ENCODE measurements around the gene TMEM178B.

Gene TMEM178B

DNA sequence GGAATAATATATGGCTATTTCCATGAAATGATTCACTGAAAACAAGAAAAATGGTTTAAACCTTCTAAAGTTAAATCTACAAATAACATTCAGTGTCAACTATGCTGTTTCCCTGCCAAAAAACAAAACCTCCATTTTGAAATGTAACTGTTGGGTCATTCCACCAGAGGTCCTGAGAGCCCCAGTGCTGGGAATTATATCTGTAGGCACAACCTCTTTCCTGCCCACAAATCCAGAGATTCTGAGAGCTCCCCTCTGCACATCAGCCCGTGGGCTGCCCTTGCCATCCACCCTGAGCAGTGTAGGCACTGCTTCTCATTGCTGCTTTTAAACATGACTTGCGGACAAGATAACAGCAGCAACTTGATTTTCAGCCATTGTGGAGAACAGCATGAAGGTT, 198.6 kb downstream of the TMEM178B start:
- no peak overlapping the region for H3K27ac ChIP-seq (ENCODE audit: low read depth in 2 of 2, low read length in 2 of 2)
- no peaks in the 10 kb centered on the region for H3K9me3 ChIP-seq (ENCODE audit: control insufficient read depth in 2 of 2, low read length in 2 of 2)
- H3K4me3 ChIP-seq (ENCODE audit: low read length in 2 of 2) = no peak overlapping the region
- H3K27me3 ChIP-seq (ENCODE audit: control insufficient read depth in 2 of 2, insufficient read depth in 2 of 2, low read length in 2 of 2) = no peaks in the 10 kb centered on the region
- no peaks in the 10 kb centered on the region for H3K36me3 ChIP-seq (ENCODE audit: control insufficient read depth in 2 of 2, insufficient read depth in 2 of 2, low read length in 2 of 2)
- H3K4me1 ChIP-seq (ENCODE audit: control insufficient read depth in 2 of 2, insufficient read depth in 2 of 2, low read length in 2 of 2) = no peaks in the 10 kb centered on the region
- no peak overlapping the region for H3K9ac ChIP-seq (ENCODE audit: low read depth in 1 of 2, low read length in 2 of 2)

GRCh38 chr7:141275350-141275749, 201.5 kb downstream of the TMEM178B start:
- no peaks in the 10 kb centered on the region for H3K9me3 ChIP-seq (ENCODE audit: control insufficient read depth in 2 of 2, low read length in 2 of 2)
- H3K4me3 ChIP-seq (ENCODE audit: low read length in 2 of 2) = no peak overlapping the region
- H3K9ac ChIP-seq (ENCODE audit: low read depth in 1 of 2, low read length in 2 of 2) = no peak overlapping the region
- no peak overlapping the region for H3K27ac ChIP-seq (ENCODE audit: low read depth in 2 of 2, low read length in 2 of 2)
- no peaks in the 10 kb centered on the region for H3K36me3 ChIP-seq (ENCODE audit: control insufficient read depth in 2 of 2, insufficient read depth in 2 of 2, low read length in 2 of 2)
- no peaks in the 10 kb centered on the region for H3K27me3 ChIP-seq (ENCODE audit: control insufficient read depth in 2 of 2, insufficient read depth in 2 of 2, low read length in 2 of 2)
- no peaks in the 10 kb centered on the region for H3K4me1 ChIP-seq (ENCODE audit: control insufficient read depth in 2 of 2, insufficient read depth in 2 of 2, low read length in 2 of 2)

DNA sequence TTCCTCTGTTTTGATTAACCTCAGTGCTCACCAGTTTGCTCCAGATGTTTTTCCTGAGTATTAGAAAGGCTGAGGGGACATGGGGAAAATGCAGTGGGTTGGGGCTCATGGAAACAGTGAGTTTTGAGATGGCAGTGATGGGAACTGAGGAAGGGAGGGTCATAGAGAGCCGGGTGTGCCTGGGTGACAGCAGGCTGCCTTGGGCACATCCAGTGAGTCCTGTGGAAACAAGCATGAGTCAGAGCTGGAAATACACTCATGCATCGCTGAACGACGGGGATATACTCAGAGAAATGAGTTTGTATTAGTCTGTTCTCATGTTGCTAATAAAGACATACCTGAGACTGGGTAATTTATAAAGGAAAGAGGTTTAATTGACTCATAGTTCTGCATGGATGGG, 202.2 kb downstream of the TMEM178B start:
- Histone ChIP-seq H3K27me3 (ENCODE audit: control insufficient read depth in 2 of 2, insufficient read depth in 2 of 2, low read length in 2 of 2) (no peaks in the 10 kb centered on the region), H3K4me1 (ENCODE audit: control insufficient read depth in 2 of 2, insufficient read depth in 2 of 2, low read length in 2 of 2) (no peaks in the 10 kb centered on the region), H3K4me3 (ENCODE audit: low read length in 2 of 2) (no peak overlapping the region), H3K36me3 (ENCODE audit: control insufficient read depth in 2 of 2, insufficient read depth in 2 of 2, low read length in 2 of 2) (no peaks in the 10 kb centered on the region), H3K27ac (ENCODE audit: low read depth in 2 of 2, low read length in 2 of 2) (no peak overlapping the region), H3K9ac (ENCODE audit: low read depth in 1 of 2, low read length in 2 of 2) (no peak overlapping the region), H3K9me3 (ENCODE audit: control insufficient read depth in 2 of 2, low read length in 2 of 2) (no peaks in the 10 kb centered on the region)

DNA sequence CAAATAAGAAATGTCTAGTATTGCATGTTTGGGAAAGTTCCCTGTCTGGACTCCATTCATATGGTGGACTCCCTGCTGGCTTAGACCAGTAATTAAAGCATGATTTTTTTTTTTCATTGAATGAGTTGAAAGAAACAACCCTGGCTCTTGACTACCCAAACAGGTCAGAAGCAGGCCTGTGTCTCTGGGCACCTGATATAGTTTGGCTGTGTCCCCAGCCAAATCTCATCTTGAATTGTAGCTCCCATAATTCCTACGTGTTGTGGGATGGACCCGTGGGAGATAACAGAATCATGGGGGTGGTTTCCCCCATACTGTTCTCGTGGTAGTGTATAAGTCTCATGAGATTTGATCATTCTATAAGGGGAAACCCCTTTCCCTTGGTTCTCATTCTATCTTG, 206.2 kb downstream of the TMEM178B start:
- H3K4me3 ChIP-seq (ENCODE audit: low read length in 2 of 2) = no peak overlapping the region
- H3K4me1 ChIP-seq (ENCODE audit: control insufficient read depth in 2 of 2, insufficient read depth in 2 of 2, low read length in 2 of 2) = no peaks in the 10 kb centered on the region
- no peaks in the 10 kb centered on the region for H3K9me3 ChIP-seq (ENCODE audit: control insufficient read depth in 2 of 2, low read length in 2 of 2)
- H3K36me3 ChIP-seq (ENCODE audit: control insufficient read depth in 2 of 2, insufficient read depth in 2 of 2, low read length in 2 of 2) = no peaks in the 10 kb centered on the region
- no peak overlapping the region for H3K9ac ChIP-seq (ENCODE audit: low read depth in 1 of 2, low read length in 2 of 2)
- H3K27me3 ChIP-seq (ENCODE audit: control insufficient read depth in 2 of 2, insufficient read depth in 2 of 2, low read length in 2 of 2) = no peaks in the 10 kb centered on the region
- no peak overlapping the region for H3K27ac ChIP-seq (ENCODE audit: low read depth in 2 of 2, low read length in 2 of 2)

DNA sequence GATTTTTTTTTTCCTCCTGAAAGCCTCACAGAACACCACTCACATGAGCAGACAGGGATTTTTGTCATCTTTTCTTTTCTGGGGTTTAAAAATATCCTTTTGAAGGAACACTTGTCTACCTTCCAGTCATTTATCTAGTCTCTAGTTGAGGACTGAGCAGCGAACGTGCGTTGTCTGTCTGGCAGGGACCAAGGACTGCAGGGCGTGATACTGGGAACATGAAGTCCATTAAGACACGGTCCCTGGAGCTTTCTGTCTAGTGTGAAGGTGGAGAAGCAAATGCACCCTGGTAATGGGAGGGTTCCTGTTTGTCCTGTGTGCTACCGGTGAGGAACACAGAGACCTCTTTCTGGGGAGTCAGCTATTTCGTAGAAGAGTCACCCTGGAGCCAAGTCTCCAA, 207.4 kb downstream of the TMEM178B start:
- Histone ChIP-seq H3K4me3 (ENCODE audit: low read length in 2 of 2) (no peak overlapping the region), H3K4me1 (ENCODE audit: control insufficient read depth in 2 of 2, insufficient read depth in 2 of 2, low read length in 2 of 2) (no peaks in the 10 kb centered on the region), H3K27ac (ENCODE audit: low read depth in 2 of 2, low read length in 2 of 2) (no peak overlapping the region), H3K9ac (ENCODE audit: low read depth in 1 of 2, low read length in 2 of 2) (no peak overlapping the region), H3K9me3 (ENCODE audit: control insufficient read depth in 2 of 2, low read length in 2 of 2) (no peaks in the 10 kb centered on the region), H3K27me3 (ENCODE audit: control insufficient read depth in 2 of 2, insufficient read depth in 2 of 2, low read length in 2 of 2) (no peaks in the 10 kb centered on the region), H3K36me3 (ENCODE audit: control insufficient read depth in 2 of 2, insufficient read depth in 2 of 2, low read length in 2 of 2) (no peaks in the 10 kb centered on the region)

DNA sequence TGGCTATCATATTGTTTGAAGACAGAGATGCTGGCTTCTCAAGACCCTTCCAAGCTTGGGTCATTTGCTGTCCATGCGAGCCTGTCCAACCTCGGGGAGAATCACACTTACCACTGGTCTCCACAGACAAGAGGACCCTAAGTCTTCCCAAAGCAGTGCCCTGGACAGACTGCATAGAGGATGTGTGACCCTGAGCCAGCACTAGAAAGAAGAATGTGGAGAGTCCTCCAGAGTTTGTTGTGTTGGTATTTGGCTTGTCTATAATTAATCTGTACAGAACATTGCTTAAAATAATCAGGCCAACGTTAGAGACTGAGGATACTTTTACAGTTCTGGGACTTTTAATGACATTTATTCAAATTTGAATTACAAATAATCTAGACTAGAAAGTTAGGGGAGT, 212.7 kb downstream of the TMEM178B start:
- Histone ChIP-seq H3K4me3 (ENCODE audit: low read length in 2 of 2) (no peak overlapping the region), H3K9ac (ENCODE audit: low read depth in 1 of 2, low read length in 2 of 2) (no peak overlapping the region), H3K9me3 (ENCODE audit: control insufficient read depth in 2 of 2, low read length in 2 of 2) (no peaks in the 10 kb centered on the region), H3K4me1 (ENCODE audit: control insufficient read depth in 2 of 2, insufficient read depth in 2 of 2, low read length in 2 of 2) (no peaks in the 10 kb centered on the region), H3K27me3 (ENCODE audit: control insufficient read depth in 2 of 2, insufficient read depth in 2 of 2, low read length in 2 of 2) (no peaks in the 10 kb centered on the region), H3K27ac (ENCODE audit: low read depth in 2 of 2, low read length in 2 of 2) (no peak overlapping the region), H3K36me3 (ENCODE audit: control insufficient read depth in 2 of 2, insufficient read depth in 2 of 2, low read length in 2 of 2) (no peaks in the 10 kb centered on the region)

DNA sequence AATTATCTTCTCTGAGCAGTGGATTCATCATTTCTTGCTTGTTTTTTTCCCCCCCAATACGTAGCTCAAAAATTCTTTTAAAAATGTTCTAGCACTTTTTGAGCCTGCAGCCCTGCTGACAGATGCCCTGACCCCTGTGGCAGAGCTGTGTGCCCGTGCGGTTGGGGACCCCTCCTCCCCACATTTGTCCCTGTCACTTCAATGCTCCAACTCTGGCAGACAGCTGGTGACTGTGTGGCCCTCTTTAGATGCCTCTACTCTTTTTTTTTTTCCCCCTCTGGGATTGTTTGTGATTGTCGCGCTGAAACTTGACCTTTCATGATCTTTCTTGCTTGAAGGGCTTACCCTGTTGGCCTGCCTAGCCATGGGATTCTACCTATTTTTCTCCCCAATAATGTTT, 214.1 kb downstream of the TMEM178B start:
- H3K4me1 ChIP-seq (ENCODE audit: control insufficient read depth in 2 of 2, insufficient read depth in 2 of 2, low read length in 2 of 2) = no peaks in the 10 kb centered on the region
- H3K27ac ChIP-seq (ENCODE audit: low read depth in 2 of 2, low read length in 2 of 2) = no peak overlapping the region
- no peaks in the 10 kb centered on the region for H3K36me3 ChIP-seq (ENCODE audit: control insufficient read depth in 2 of 2, insufficient read depth in 2 of 2, low read length in 2 of 2)
- no peaks in the 10 kb centered on the region for H3K9me3 ChIP-seq (ENCODE audit: control insufficient read depth in 2 of 2, low read length in 2 of 2)
- no peak overlapping the region for H3K9ac ChIP-seq (ENCODE audit: low read depth in 1 of 2, low read length in 2 of 2)
- H3K27me3 ChIP-seq (ENCODE audit: control insufficient read depth in 2 of 2, insufficient read depth in 2 of 2, low read length in 2 of 2) = no peaks in the 10 kb centered on the region
- no peak overlapping the region for H3K4me3 ChIP-seq (ENCODE audit: low read length in 2 of 2)

DNA sequence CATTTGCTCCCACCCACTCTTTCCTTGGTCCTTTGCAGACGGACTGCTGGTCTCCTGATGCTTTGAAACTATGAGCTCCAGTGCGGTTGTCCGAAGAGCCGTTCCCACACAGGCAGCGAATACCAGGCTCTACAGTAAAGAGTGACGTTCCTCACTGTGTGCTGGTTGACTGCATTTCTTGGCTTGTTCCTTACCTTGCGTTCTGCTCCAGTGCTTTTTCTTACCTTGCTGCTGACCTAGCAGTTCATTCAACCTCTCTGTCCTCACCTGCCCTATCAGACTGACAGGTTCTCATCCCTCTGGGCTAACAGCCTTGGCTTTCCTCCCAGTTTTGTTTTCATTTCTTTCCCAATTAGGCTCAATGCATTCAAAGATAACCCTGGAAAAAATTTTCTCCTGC, 214.8 kb downstream of the TMEM178B start:
- Histone ChIP-seq H3K9me3 (ENCODE audit: control insufficient read depth in 2 of 2, low read length in 2 of 2) (no peaks in the 10 kb centered on the region), H3K27me3 (ENCODE audit: control insufficient read depth in 2 of 2, insufficient read depth in 2 of 2, low read length in 2 of 2) (no peaks in the 10 kb centered on the region), H3K36me3 (ENCODE audit: control insufficient read depth in 2 of 2, insufficient read depth in 2 of 2, low read length in 2 of 2) (no peaks in the 10 kb centered on the region), H3K27ac (ENCODE audit: low read depth in 2 of 2, low read length in 2 of 2) (no peak overlapping the region), H3K4me1 (ENCODE audit: control insufficient read depth in 2 of 2, insufficient read depth in 2 of 2, low read length in 2 of 2) (no peaks in the 10 kb centered on the region), H3K4me3 (ENCODE audit: low read length in 2 of 2) (no peak overlapping the region), H3K9ac (ENCODE audit: low read depth in 1 of 2, low read length in 2 of 2) (no peak overlapping the region)

DNA sequence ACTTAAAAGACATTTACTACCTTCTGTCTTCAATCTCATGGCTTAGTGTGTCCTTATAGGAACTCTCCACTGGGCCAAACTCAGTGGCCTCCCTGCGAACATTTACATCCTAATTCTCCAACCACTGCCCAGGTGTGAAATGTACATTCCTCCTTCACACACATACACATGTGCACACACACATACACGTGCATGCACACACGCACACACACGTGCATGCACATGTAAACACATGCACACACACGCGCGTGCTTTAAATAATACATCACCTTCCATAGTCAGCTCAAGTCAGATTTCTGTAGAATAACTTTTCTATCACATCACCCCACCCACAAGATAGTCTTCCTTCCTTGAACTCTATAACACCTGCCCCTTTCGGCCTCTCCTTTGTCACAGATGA, 216.5 kb downstream of the TMEM178B start:
- no peaks in the 10 kb centered on the region for H3K27me3 ChIP-seq (ENCODE audit: control insufficient read depth in 2 of 2, insufficient read depth in 2 of 2, low read length in 2 of 2)
- H3K4me1 ChIP-seq (ENCODE audit: control insufficient read depth in 2 of 2, insufficient read depth in 2 of 2, low read length in 2 of 2) = no peaks in the 10 kb centered on the region

DNA sequence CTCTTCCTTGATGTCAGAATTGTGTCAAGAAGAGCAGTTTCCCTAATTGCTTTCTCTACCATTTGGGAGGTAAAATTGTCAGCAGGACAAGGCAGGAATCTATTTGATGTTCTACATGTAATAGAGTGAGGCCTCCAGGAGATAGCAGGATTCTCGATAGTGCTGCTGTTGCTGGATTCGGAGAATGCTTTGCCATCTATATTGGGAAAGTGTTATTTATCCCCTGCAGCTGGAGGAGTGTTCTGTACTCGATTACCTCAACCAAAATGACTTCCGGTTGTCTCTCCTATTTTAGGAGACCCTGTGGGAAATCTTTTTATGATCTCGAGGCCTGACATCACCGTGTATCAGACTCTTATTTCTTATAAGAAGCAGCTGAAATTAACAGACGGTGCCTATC, 217.1 kb downstream of the TMEM178B start:
- Histone ChIP-seq H3K4me1 (ENCODE audit: control insufficient read depth in 2 of 2, insufficient read depth in 2 of 2, low read length in 2 of 2) (no peaks in the 10 kb centered on the region), H3K27me3 (ENCODE audit: control insufficient read depth in 2 of 2, insufficient read depth in 2 of 2, low read length in 2 of 2) (no peaks in the 10 kb centered on the region), H3K4me3 (ENCODE audit: low read length in 2 of 2) (no peak overlapping the region), H3K9ac (ENCODE audit: low read depth in 1 of 2, low read length in 2 of 2) (no peak overlapping the region), H3K36me3 (ENCODE audit: control insufficient read depth in 2 of 2, insufficient read depth in 2 of 2, low read length in 2 of 2) (no peaks in the 10 kb centered on the region), H3K9me3 (ENCODE audit: control insufficient read depth in 2 of 2, low read length in 2 of 2) (no peaks in the 10 kb centered on the region), H3K27ac (ENCODE audit: low read depth in 2 of 2, low read length in 2 of 2) (no peak overlapping the region)

More for the DNA sequence above, 216.5 kb downstream of the TMEM178B start:
- Histone ChIP-seq H3K27ac (ENCODE audit: low read depth in 2 of 2, low read length in 2 of 2) (no peak overlapping the region), H3K9ac (ENCODE audit: low read depth in 1 of 2, low read length in 2 of 2) (no peak overlapping the region), H3K9me3 (ENCODE audit: control insufficient read depth in 2 of 2, low read length in 2 of 2) (no peaks in the 10 kb centered on the region), H3K4me3 (ENCODE audit: low read length in 2 of 2) (no peak overlapping the region), H3K36me3 (ENCODE audit: control insufficient read depth in 2 of 2, insufficient read depth in 2 of 2, low read length in 2 of 2) (no peaks in the 10 kb centered on the region)

- no peak overlapping the region for H3K27ac ChIP-seq (ENCODE audit: low read depth in 2 of 2, low read length in 2 of 2)
- H3K27me3 ChIP-seq (ENCODE audit: control insufficient read depth in 2 of 2, insufficient read depth in 2 of 2, low read length in 2 of 2) = no peaks in the 10 kb centered on the region
- H3K9me3 ChIP-seq (ENCODE audit: control insufficient read depth in 2 of 2, low read length in 2 of 2) = no peaks in the 10 kb centered on the region
- H3K4me1 ChIP-seq (ENCODE audit: control insufficient read depth in 2 of 2, insufficient read depth in 2 of 2, low read length in 2 of 2) = no peaks in the 10 kb centered on the region
- no peaks in the 10 kb centered on the region for H3K36me3 ChIP-seq (ENCODE audit: control insufficient read depth in 2 of 2, insufficient read depth in 2 of 2, low read length in 2 of 2)
- no peak overlapping the region for H3K9ac ChIP-seq (ENCODE audit: low read depth in 1 of 2, low read length in 2 of 2)
- H3K4me3 ChIP-seq (ENCODE audit: low read length in 2 of 2) = no peak overlapping the region
Measured at GRCh38 chr7:141291541-141291940, 217.7 kb downstream of the TMEM178B start.

All from mucosa of rectum (tissue), 2 donors.